OCI-LY1 (cell line): Measurements from ENCODE around the gene AAGAB.

ENCODE experiments used
- H2AFZ ChIP-seq: fragments of 200-600 bp; sonication (generic), shearing (Covaris generic); 2 replicates; pipeline ENCODE4 v1.6.0; 2014; ENCODE audit warnings: antibody characterized with exemption, mild to moderate bottlenecking, low read length
- H3F3A ChIP-seq: fragments of 200-600 bp; sonication (generic), shearing (Covaris generic); 2 replicates; pipeline ENCODE4 v1.6.0; 2014; ENCODE audit warnings: mild to moderate bottlenecking, antibody characterized with exemption, low read length, moderate library complexity; ENCODE audit not compliant: insufficient read depth
- H3K27ac ChIP-seq: fragments of 200-600 bp; sonication (generic); 2 replicates; pipeline ENCODE4 v1.5.1; 2014; ENCODE audit warnings: low read length, mixed run types, mild to moderate bottlenecking, low read depth; ENCODE audit not compliant: poor library complexity, severe bottlenecking
- H3K27me3 ChIP-seq: fragments of 200-600 bp; sonication (generic); 2 replicates; pipeline ENCODE4 v1.6.0; 2014; ENCODE audit warnings: antibody characterized with exemption, mild to moderate bottlenecking, low read length, moderate library complexity; ENCODE audit not compliant: insufficient read depth
- H3K36me3 ChIP-seq: fragments of 200-600 bp; sonication (generic); 2 replicates; pipeline ENCODE4 v1.6.1; 2014; ENCODE audit warnings: mild to moderate bottlenecking, antibody characterized with exemption, low read length, moderate library complexity, mixed read lengths; ENCODE audit not compliant: insufficient read depth
- H3K4me1 ChIP-seq: fragments of 200-600 bp; sonication (generic); 2 replicates; pipeline ENCODE4 v1.5.1; 2014; ENCODE audit warnings: mild to moderate bottlenecking, low read length, moderate library complexity; ENCODE audit not compliant: insufficient read depth, severe bottlenecking
- H3K4me2 ChIP-seq: fragments of 200-600 bp; sonication (generic), shearing (Covaris generic); 2 replicates; pipeline ENCODE4 v1.6.1; 2014; ENCODE audit warnings: low read length
- H3K4me3 ChIP-seq: fragments of 200-600 bp; sonication (generic); 2 replicates; pipeline ENCODE4 v1.5.1; 2014; ENCODE audit warnings: low read length, low read depth, mild to moderate bottlenecking, mixed read lengths; ENCODE audit not compliant: poor library complexity, severe bottlenecking
- H3K79me2 ChIP-seq: fragments of 200-600 bp; shearing (Covaris generic); 2 replicates; pipeline ENCODE4 v1.6.1; 2016; ENCODE audit warnings: mixed run types, low read length, mixed read lengths; ENCODE audit not compliant: insufficient read depth
- H3K9ac ChIP-seq: fragments of 200-600 bp; sonication (generic), shearing (Covaris generic); 2 replicates; pipeline ENCODE4 v1.6.1; 2014; ENCODE audit warnings: mild to moderate bottlenecking, low read length, mixed read lengths
- H3K9me2 ChIP-seq: fragments of 200-600 bp; sonication (generic), shearing (Covaris generic); 2 replicates; pipeline ENCODE4 v1.6.1; 2014; ENCODE audit warnings: low read depth, mild to moderate bottlenecking, low read length, mixed read lengths
- H3K9me3 ChIP-seq: fragments of 200-600 bp; shearing (Covaris generic); 2 replicates; pipeline ENCODE4 v1.6.1; 2014; ENCODE audit warnings: low read length, mixed read lengths
- H4K20me1 ChIP-seq: fragments of 200-600 bp; sonication (generic), shearing (Covaris generic); 2 replicates; pipeline ENCODE4 v1.6.0; 2016; ENCODE audit warnings: mild to moderate bottlenecking, low read length; ENCODE audit not compliant: insufficient read depth
- CTCF ChIP-seq: fragments of 200-600 bp; sonication (generic), shearing (Covaris generic); IDR thresholded peaks from 2 replicates; pipeline ENCODE4 v1.5.1; 2017; ENCODE audit warnings: mild to moderate bottlenecking, antibody characterized with exemption, low read length, moderate library complexity, mixed read lengths
- EZH2 ChIP-seq: fragments of 200-600 bp; sonication (generic), shearing (Covaris generic); IDR thresholded peaks from 2 replicates; pipeline ENCODE4 v1.8.0; 2017; ENCODE audit warnings: borderline replicate concordance, mixed run types, mild to moderate bottlenecking, antibody characterized with exemption, low read length, moderate library complexity, mixed read lengths

AAGAB gene

GRCh38 chr15:67165254-67166253 is 88.9 kb downstream of the AAGAB start:
- H3K4me3 ChIP-seq: no peak overlapping the region
- no peak overlapping the region for H3K27ac ChIP-seq
- H3K27me3 ChIP-seq: no peaks in the 10 kb centered on the region
- TF ChIP-seq CTCF: no peak
- TF ChIP-seq EZH2: no peak
- H3K9ac ChIP-seq: no peak overlapping the region
- H2AFZ ChIP-seq: no peak overlapping the region
- H4K20me1 ChIP-seq: no peaks in the 10 kb centered on the region
- peaks cover 23% of the 10 kb centered on the region for H3K4me1 ChIP-seq
- H3K79me2 ChIP-seq: peaks cover 6% of the 10 kb centered on the region
- H3K9me3 ChIP-seq: no peaks in the 10 kb centered on the region
- no peaks in the 10 kb centered on the region for H3F3A ChIP-seq
- H3K4me2 ChIP-seq: no peak overlapping the region
- peaks cover 61% of the 10 kb centered on the region for H3K36me3 ChIP-seq
- H3K9me2 ChIP-seq: no peaks in the 10 kb centered on the region

- H3K36me3 ChIP-seq: peaks cover 54% of the 10 kb centered on the region
- no peak for TF ChIP-seq CTCF
- TF ChIP-seq EZH2: no peak
- H3K79me2 ChIP-seq: peaks cover 6% of the 10 kb centered on the region
- H3K9ac ChIP-seq: no peak overlapping the region
- H4K20me1 ChIP-seq: no peaks in the 10 kb centered on the region
- H2AFZ ChIP-seq: no peak overlapping the region
- no peak overlapping the region for H3K27ac ChIP-seq
- no peak overlapping the region for H3K4me3 ChIP-seq
- no peaks in the 10 kb centered on the region for H3K9me3 ChIP-seq
- no peaks in the 10 kb centered on the region for H3F3A ChIP-seq
- no peaks in the 10 kb centered on the region for H3K9me2 ChIP-seq
- H3K27me3 ChIP-seq: no peaks in the 10 kb centered on the region
- H3K4me2 ChIP-seq: no peak overlapping the region
- H3K4me1 ChIP-seq: peaks cover 29% of the 10 kb centered on the region
These were observed 89.6 kb downstream of the AAGAB start for GRCh38 chr15:67164811-67165253.

- H3K4me1 ChIP-seq: peaks cover 29% of the 10 kb centered on the region
- H3K4me2 ChIP-seq: no peak overlapping the region
- H3K9me3 ChIP-seq: no peaks in the 10 kb centered on the region
- no peak overlapping the region for H3K4me3 ChIP-seq
- no peak overlapping the region for H2AFZ ChIP-seq
- H3K9me2 ChIP-seq: no peaks in the 10 kb centered on the region
- TF ChIP-seq EZH2: no peak
- TF ChIP-seq CTCF: no peak
- peaks cover 6% of the 10 kb centered on the region for H3K79me2 ChIP-seq
- H3F3A ChIP-seq: no peaks in the 10 kb centered on the region
- peaks cover 50% of the 10 kb centered on the region for H3K36me3 ChIP-seq
- no peak overlapping the region for H3K9ac ChIP-seq
- H3K27me3 ChIP-seq: no peaks in the 10 kb centered on the region
- no peak overlapping the region for H3K27ac ChIP-seq
- no peaks in the 10 kb centered on the region for H4K20me1 ChIP-seq
These were observed 90.1 kb downstream of the AAGAB start for GRCh38 chr15:67164401-67164791.
